Keratinocyte (primary cell): ENCODE data around the gene SRP14.

Experiments
- EZH2 ChIP-seq: IDR thresholded peaks from one replicate; pipeline ENCODE4 v1.6.1; 2012; ENCODE audit warnings: inconsistent platforms, mild to moderate bottlenecking, low read length, moderate library complexity
- TF ChIP-seq, protein P1 (sequence below), 3 experiments: IDR thresholded peaks in 1 of 3; conservative IDR thresholded peaks in 1 of 3; optimal IDR thresholded peaks in 1 of 3; 2 replicates in 2 of 3; 3 replicates in 1 of 3; pipeline versions ENCODE3 to v1.5.1; 2011; ENCODE audit warnings: low read length in 3 of 3, mild to moderate bottlenecking in 3 of 3, moderate library complexity in 2 of 3, control low read depth in 1 of 3, inconsistent platforms in 1 of 3; ENCODE audit not compliant: insufficient read depth in 2 of 3; ENCODE audit errors: extremely low read depth in 1 of 3

DNA sequence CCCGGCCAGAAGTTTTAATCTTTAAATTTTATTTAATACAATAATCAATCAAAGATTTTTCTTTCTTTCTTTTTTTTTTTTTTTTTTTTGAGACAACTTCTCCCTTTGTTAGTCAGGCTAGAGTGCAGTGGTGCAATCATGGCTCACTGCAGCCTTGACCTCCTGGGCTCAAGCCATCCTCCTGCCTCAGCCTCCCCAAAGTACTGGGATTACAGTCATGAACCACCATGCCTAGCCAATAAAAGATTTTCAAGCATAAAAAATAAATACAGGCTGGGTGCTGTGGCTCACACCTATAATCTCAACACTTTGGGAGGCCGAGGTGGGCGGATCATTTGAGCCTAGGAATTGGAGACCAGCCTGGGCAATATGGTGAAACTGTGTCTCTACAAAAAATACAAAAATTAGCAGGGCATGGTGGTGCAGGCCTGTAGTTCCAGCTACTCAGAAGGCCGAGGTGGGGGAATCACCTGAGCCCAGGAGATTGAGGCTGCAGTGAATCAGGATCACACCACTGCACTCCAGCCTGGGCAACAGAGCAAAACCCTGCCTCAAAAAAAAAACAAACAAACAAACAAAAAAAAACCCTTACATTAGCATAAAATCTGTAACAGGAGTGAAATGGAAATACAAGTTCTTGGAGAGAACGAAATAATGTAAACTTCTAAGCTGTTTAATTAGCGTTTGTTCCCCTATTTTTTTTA, 29.1 kb upstream of the SRP14 start:
- TF ChIP-seq, protein P1, sequence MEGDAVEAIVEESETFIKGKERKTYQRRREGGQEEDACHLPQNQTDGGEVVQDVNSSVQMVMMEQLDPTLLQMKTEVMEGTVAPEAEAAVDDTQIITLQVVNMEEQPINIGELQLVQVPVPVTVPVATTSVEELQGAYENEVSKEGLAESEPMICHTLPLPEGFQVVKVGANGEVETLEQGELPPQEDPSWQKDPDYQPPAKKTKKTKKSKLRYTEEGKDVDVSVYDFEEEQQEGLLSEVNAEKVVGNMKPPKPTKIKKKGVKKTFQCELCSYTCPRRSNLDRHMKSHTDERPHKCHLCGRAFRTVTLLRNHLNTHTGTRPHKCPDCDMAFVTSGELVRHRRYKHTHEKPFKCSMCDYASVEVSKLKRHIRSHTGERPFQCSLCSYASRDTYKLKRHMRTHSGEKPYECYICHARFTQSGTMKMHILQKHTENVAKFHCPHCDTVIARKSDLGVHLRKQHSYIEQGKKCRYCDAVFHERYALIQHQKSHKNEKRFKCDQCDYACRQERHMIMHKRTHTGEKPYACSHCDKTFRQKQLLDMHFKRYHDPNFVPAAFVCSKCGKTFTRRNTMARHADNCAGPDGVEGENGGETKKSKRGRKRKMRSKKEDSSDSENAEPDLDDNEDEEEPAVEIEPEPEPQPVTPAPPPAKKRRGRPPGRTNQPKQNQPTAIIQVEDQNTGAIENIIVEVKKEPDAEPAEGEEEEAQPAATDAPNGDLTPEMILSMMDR (optimal IDR thresholded peaks at IDR 0.05 in 1 of 3, IDR thresholded peaks at IDR 0.05 in 1 of 3, conservative IDR thresholded peaks at IDR 0.05 in 1 of 3; ENCODE audit: extremely low read depth in 1 of 3, insufficient read depth in 2 of 3, low read length in 3 of 3), result no peak
- TF ChIP-seq EZH2, result no peak
